Trophoblast cell (in vitro differentiated cells and primary cell): ENCODE data around the gene UNC80. TPM values are rescaled to one million over a fixed set of nuclear protein-coding genes. Genes with fewer than 3 reads are reported as not detected.

Experiments used
- DNase-seq, 2 donors: peaks; one replicate each; pipeline ENCODE4 v3.0.0-alpha.2; 2016
- H2AFZ ChIP-seq: 2 replicates; pipeline ENCODE4 v1.6.1; 2013; ENCODE audit warnings: low read length, moderate library complexity, mild to moderate bottlenecking; ENCODE audit not compliant: insufficient read depth, poor library complexity
- H2AK5ac ChIP-seq: 2 replicates; pipeline ENCODE4 v1.6.1; 2013; ENCODE audit warnings: mild to moderate bottlenecking, low read length
- H2BK120ac ChIP-seq: 2 replicates; pipeline ENCODE4 v1.6.1; 2013; ENCODE audit warnings: low read length, mild to moderate bottlenecking, moderate library complexity; ENCODE audit not compliant: insufficient read depth, poor library complexity
- H2BK12ac ChIP-seq: 2 replicates; pipeline ENCODE4 v1.6.1; 2013; ENCODE audit warnings: mild to moderate bottlenecking, low read length, moderate library complexity
- H2BK5ac ChIP-seq: 2 replicates; pipeline ENCODE4 v1.6.1; 2013; ENCODE audit warnings: low read length, low read depth, moderate library complexity, mild to moderate bottlenecking; ENCODE audit not compliant: poor library complexity
- H3K14ac ChIP-seq: 2 replicates; pipeline ENCODE4 v1.6.1; 2013; ENCODE audit warnings: mild to moderate bottlenecking, low read length
- H3K18ac ChIP-seq: 2 replicates; pipeline ENCODE4 v1.6.1; 2013; ENCODE audit warnings: mild to moderate bottlenecking, low read length
- H3K23ac ChIP-seq: 2 replicates; pipeline ENCODE4 v1.6.1; 2013; ENCODE audit warnings: low read length
- H3K27ac ChIP-seq: 2 replicates; pipeline ENCODE4 v1.5.1; 2013; ENCODE audit warnings: low read depth, mild to moderate bottlenecking, inconsistent platforms, low read length, moderate library complexity
- H3K27me3 ChIP-seq: 2 replicates; pipeline ENCODE4 v1.6.1; 2013; ENCODE audit warnings: inconsistent platforms, mild to moderate bottlenecking, low read length, moderate library complexity; ENCODE audit not compliant: insufficient read depth
- H3K36me3 ChIP-seq, 2 experiments: 1 replicate in 1 of 2; 2 replicates in 1 of 2; pipeline ENCODE4 v1.6.1; 2013; ENCODE audit warnings: low read length in 2 of 2, mild to moderate bottlenecking in 2 of 2, moderate library complexity in 1 of 2; ENCODE audit not compliant: insufficient read depth in 2 of 2, control insufficient read depth in 1 of 2
- H3K4ac ChIP-seq: 2 replicates; pipeline ENCODE4 v1.6.1; 2013; ENCODE audit warnings: low read depth, mild to moderate bottlenecking, low read length, moderate library complexity
- H3K4me1 ChIP-seq, 2 experiments: 1 replicate in 1 of 2; 2 replicates in 1 of 2; pipeline ENCODE4 v1.6.1; 2013; ENCODE audit warnings: low read length in 2 of 2, mild to moderate bottlenecking in 2 of 2, moderate library complexity in 1 of 2; ENCODE audit not compliant: insufficient read depth in 2 of 2, control insufficient read depth in 1 of 2
- H3K4me2 ChIP-seq: 2 replicates; pipeline ENCODE4 v1.6.1; 2013; ENCODE audit warnings: inconsistent platforms, mild to moderate bottlenecking, low read length, moderate library complexity
- H3K4me3 ChIP-seq: 2 replicates; pipeline ENCODE4 v1.5.1; 2013; ENCODE audit warnings: mild to moderate bottlenecking, low read depth, low read length, inconsistent platforms
- H3K79me1 ChIP-seq: one replicate; pipeline ENCODE4 v1.6.1; 2013; ENCODE audit warnings: low read length
- H3K79me2 ChIP-seq: 2 replicates; pipeline ENCODE4 v1.6.1; 2013; ENCODE audit warnings: low read length, mild to moderate bottlenecking; ENCODE audit not compliant: control insufficient read depth, insufficient read depth, poor library complexity
- H3K9ac ChIP-seq: 2 replicates; pipeline ENCODE4 v1.6.1; 2013; ENCODE audit warnings: mild to moderate bottlenecking, low read length
- H3K9me3 ChIP-seq: 2 replicates; pipeline ENCODE4 v1.6.1; 2013; ENCODE audit warnings: low read depth, mild to moderate bottlenecking, control low read depth, inconsistent platforms, low read length; ENCODE audit not compliant: insufficient read depth
- H4K12ac ChIP-seq: 2 replicates; pipeline ENCODE4 v1.6.1; 2013; ENCODE audit warnings: low read depth, mild to moderate bottlenecking, low read length, moderate library complexity
- H4K8ac ChIP-seq: 2 replicates; pipeline ENCODE4 v1.6.1; 2013; ENCODE audit warnings: low read depth, mild to moderate bottlenecking, low read length, moderate library complexity
- H4K91ac ChIP-seq: one replicate; pipeline ENCODE4 v1.6.1; 2013; ENCODE audit warnings: low read depth, mild to moderate bottlenecking, low read length, moderate library complexity
- WGBS: extraction: QIAGEN DNeasy Blood & Tissue Kit; methylation state at CpG from one replicate; pipeline ENCODE4 v1.1.7; 2013; ENCODE audit warnings: missing lambda C conversion rate; ENCODE audit not compliant: insufficient read length, insufficient coverage; ENCODE audit errors: extremely low coverage; 5-methylcytosine and 5-hydroxymethylcytosine counted together
- polyA plus RNA-seq: library from polyadenylated mRNA; stranded (reverse); fragments of 200-250 nt; gene quantifications from 2 replicates; pipeline ENCODE4 v1.2.3, GENCODE V29; 2013

Gene UNC80
- under 0.01 TPM in 2 replicates for polyA plus RNA-seq

GRCh38 chr2:209771474-209772289 is at the start of gene UNC80:
UNC80 (plus strand) TSS chr2:209771832; CDS start chr2:209772073, 241 bp downstream.
- Histone ChIP-seq H3K27ac (no peak within 1 kb of the TSS), H3K14ac (no peak within 1 kb of the TSS), H3K4ac (no peak within 1 kb of the TSS), H3K4me2 (peak within 1 kb of the TSS; percentile 79), H2AFZ (peak within 1 kb of the TSS; percentile 67), H3K9ac (no peak within 1 kb of the TSS), H3K4me1 (peaks cover 2 to 4% of the 10 kb centered on the region in 2 experiments), H2BK12ac (no peak within 1 kb of the TSS), H3K79me1 (no peaks in the 10 kb centered on the region), H3K27me3 (peaks cover 2% of the 10 kb centered on the region), H4K12ac (no peak within 1 kb of the TSS), H3K23ac (no peak within 1 kb of the TSS), H3K9me3 (no peaks in the 10 kb centered on the region), H3K18ac (no peak within 1 kb of the TSS), H3K79me2 (no peaks in the 10 kb centered on the region), H2BK5ac (no peak within 1 kb of the TSS), H2AK5ac (no peak within 1 kb of the TSS), H4K8ac (no peak within 1 kb of the TSS), H2BK120ac (no peak within 1 kb of the TSS), H3K4me3 (peak within 1 kb of the TSS; percentile 71), H3K36me3 (no peaks in the 10 kb centered on the region), H4K91ac (no peak within 1 kb of the TSS)
- no CpG with 5 or more reads among the region's 73 CpGs for WGBS
- peak; percentile 13 to 63 for DNase-seq

GRCh38 chr2:209726311-209726710 is 45.3 kb upstream of the UNC80 start:
- Histone ChIP-seq H2AFZ (no peak overlapping the region), H2BK5ac (no peak overlapping the region), H3K18ac (no peak overlapping the region), H3K23ac (no peak overlapping the region), H3K4me3 (no peak overlapping the region), H3K36me3 (no peaks in the 10 kb centered on the region), H3K4me2 (no peak overlapping the region), H3K27me3 (no peaks in the 10 kb centered on the region), H3K14ac (no peak overlapping the region), H3K4me1 (no peaks in the 10 kb centered on the region), H3K4ac (no peak overlapping the region), H3K79me1 (no peaks in the 10 kb centered on the region), H3K27ac (no peak overlapping the region), H2AK5ac (no peak overlapping the region), H2BK120ac (no peak overlapping the region), H4K8ac (no peak overlapping the region), H3K9ac (no peak overlapping the region), H4K12ac (no peak overlapping the region), H3K9me3 (no peaks in the 10 kb centered on the region), H2BK12ac (no peak overlapping the region), H4K91ac (no peak overlapping the region), H3K79me2 (no peaks in the 10 kb centered on the region)
- WGBS = no CpG with 5 or more reads among the region's 2 CpGs
- peak; percentile 6 to 8 for DNase-seq

- no peak overlapping the region for H3K18ac ChIP-seq
- H3K27ac ChIP-seq = no peak overlapping the region
- no peak overlapping the region for H2BK12ac ChIP-seq
- H4K91ac ChIP-seq = no peak overlapping the region
- no peak overlapping the region for H3K9ac ChIP-seq
- no peaks in the 10 kb centered on the region for H3K79me2 ChIP-seq
- H3K14ac ChIP-seq = no peak overlapping the region
- no peaks in the 10 kb centered on the region for H3K4me1 ChIP-seq
- WGBS = no CpG with 5 or more reads among the region's 2 CpGs
- H2BK120ac ChIP-seq = no peak overlapping the region
- H3K4ac ChIP-seq = no peak overlapping the region
- no peak overlapping the region for H3K4me3 ChIP-seq
- H2AFZ ChIP-seq = no peak overlapping the region
- no peaks in the 10 kb centered on the region for H3K79me1 ChIP-seq
- no peaks in the 10 kb centered on the region for H3K36me3 ChIP-seq
- H2AK5ac ChIP-seq = no peak overlapping the region
- no peak overlapping the region for H4K8ac ChIP-seq
- DNase-seq = peak in 1 of 2 donors; percentile 2
- H3K4me2 ChIP-seq = no peak overlapping the region
- H3K27me3 ChIP-seq = no peaks in the 10 kb centered on the region
- no peaks in the 10 kb centered on the region for H3K9me3 ChIP-seq
- H2BK5ac ChIP-seq = no peak overlapping the region
- H3K23ac ChIP-seq = no peak overlapping the region
- H4K12ac ChIP-seq = no peak overlapping the region
These were observed 44.6 kb upstream of the UNC80 start for GRCh38 chr2:209727077-209727476.

GRCh38 chr2:209734805-209735204 is 36.8 kb upstream of the UNC80 start:
- no peak overlapping the region for H4K91ac ChIP-seq
- no peak overlapping the region for H3K18ac ChIP-seq
- no peak overlapping the region for H3K14ac ChIP-seq
- H3K36me3 ChIP-seq = no peaks in the 10 kb centered on the region
- no peaks in the 10 kb centered on the region for H3K27me3 ChIP-seq
- H2AFZ ChIP-seq = no peak overlapping the region
- no CpG with 5 or more reads among the region's 3 CpGs for WGBS
- H2BK12ac ChIP-seq = no peak overlapping the region
- H3K4ac ChIP-seq = no peak overlapping the region
- no peak overlapping the region for H3K9ac ChIP-seq
- no peak overlapping the region for H4K12ac ChIP-seq
- H3K27ac ChIP-seq = no peak overlapping the region
- no peaks in the 10 kb centered on the region for H3K9me3 ChIP-seq
- DNase-seq = no peak
- no peaks in the 10 kb centered on the region for H3K4me1 ChIP-seq
- H3K4me2 ChIP-seq = no peak overlapping the region
- H3K4me3 ChIP-seq = no peak overlapping the region
- H3K79me2 ChIP-seq = no peaks in the 10 kb centered on the region
- no peak overlapping the region for H2AK5ac ChIP-seq
- no peak overlapping the region for H3K23ac ChIP-seq
- H2BK120ac ChIP-seq = no peak overlapping the region
- H2BK5ac ChIP-seq = no peak overlapping the region
- no peak overlapping the region for H4K8ac ChIP-seq
- no peaks in the 10 kb centered on the region for H3K79me1 ChIP-seq
